Measurements from ENCODE around the gene RABAC1.

GRCh38 chr19:41998246-41999020 lies 39.3 kb upstream of the RABAC1 start:
- TF ChIP-seq CTCF (conservative IDR thresholded peaks at IDR 0.05; ENCODE audit: low read length), result peak; percentile 82
- no peak for TF ChIP-seq EZH2phosphoT487 (IDR thresholded peaks at IDR 0.05; ENCODE audit: borderline replicate concordance, low read depth, low read length)

Measured in OCI-LY7 (cell line).